Subcutaneous adipose tissue (tissue), 4 donors: Measurements from ENCODE around the gene PDE4B. TPM values are rescaled to one million over a fixed set of nuclear protein-coding genes. Genes with fewer than 3 reads are reported as not detected.

Source experiments
- CTCF ChIP-seq: fragments of 450-650 bp; IDR thresholded peaks from one replicate; pipeline ENCODE4 v1.5.1; 2016; ENCODE audit warnings: low read depth, mild to moderate bottlenecking, control low read depth, antibody characterized with exemption, moderate library complexity
- total RNA-seq, 4 donors: library from RNA; depleted of rRNA; stranded (reverse); fragments of >200 nt; gene quantifications; one replicate each; pipeline ENCODE4 v1.1.0, GENCODE V29; 2016

PDE4B gene
- total RNA-seq, result 10 to 100 TPM in 3 of 4 donors, 1 to 10 TPM in 1; 8.5 to 31.8 (median 15.5) TPM

DNA sequence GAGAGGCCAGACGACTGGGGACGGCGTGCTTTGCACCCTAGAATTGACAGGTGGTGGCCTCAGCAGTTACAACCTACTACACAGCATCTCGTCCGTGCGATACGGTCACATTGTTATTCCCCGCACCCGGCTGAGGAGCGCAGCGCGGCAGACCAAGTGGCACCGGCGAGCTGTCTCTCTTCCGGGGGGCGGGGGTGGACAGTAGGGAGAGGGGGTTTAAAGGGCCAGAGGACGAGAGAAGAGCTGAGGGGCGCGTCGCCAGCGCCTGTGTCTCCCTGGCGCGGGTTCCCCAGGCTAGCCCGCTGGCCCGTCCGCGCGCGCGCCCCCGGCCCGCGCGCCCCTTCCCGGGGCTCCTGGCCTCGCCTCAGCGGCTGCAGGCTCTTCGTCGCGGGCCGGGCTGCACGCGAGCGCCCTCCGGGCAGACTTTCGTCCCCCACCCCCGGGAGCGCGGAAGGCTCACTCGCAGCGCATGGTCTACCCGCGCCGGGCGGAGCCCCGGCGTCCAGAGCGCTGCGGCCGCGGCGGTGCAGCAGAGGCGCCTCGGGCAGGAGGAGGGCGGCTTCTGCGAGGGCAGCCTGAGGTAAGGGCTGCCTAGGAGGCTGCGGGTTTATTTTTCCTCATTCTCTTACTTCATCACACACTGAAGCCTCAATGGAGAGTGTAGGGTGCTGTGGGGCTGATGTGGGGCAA is at the start of gene PDE4B:
PDE4B (plus strand) TSS at position 227 of the 690 bp plus-strand sequence.
- no peak for TF ChIP-seq CTCF

- no peak for TF ChIP-seq CTCF
Observed at GRCh38 chr1:65744731-65745130, 48.0 kb upstream of the PDE4B start.

DNA sequence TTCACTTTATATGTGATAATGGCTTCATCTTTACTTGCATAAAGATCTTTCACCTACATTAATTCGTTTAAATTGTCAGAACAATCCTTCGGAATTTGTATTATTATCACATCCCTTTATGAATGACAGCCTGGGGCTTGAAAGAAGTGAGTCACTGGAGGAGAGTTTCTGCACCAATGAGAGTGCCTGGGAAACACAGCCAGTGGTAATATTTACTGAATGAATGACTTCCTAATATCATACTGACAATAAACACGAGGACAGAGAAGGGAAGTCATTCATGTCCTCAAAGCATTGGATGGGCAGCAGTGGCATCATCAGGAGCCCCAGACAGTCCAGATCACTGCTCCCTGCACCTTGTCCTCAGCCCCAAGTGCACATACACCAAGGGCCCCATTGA is 40.7 kb upstream of the PDE4B start:
- no peak for TF ChIP-seq CTCF

DNA sequence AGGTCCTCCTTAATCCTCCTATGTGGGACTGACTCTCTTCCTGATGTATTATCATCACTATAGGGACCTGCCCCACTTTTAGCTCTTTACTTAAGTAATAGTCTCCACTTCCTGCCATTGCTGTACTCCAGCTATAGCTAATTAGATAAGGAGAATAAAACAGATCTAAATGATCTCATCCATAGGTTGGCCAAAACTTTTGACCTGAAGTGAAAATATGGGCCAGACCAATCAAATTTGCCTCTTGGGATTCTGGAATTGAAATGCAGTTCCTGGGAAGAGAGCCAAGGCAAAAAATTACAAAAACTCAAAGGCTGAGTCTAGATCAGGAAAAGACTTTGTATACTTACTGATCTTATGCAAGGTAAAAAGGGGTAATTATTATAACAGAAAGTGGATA is 36.1 kb upstream of the PDE4B start:
- TF ChIP-seq CTCF, result no peak

GRCh38 chr1:65757531-65757930 is 35.2 kb upstream of the PDE4B start:
- TF ChIP-seq CTCF, result no peak

GRCh38 chr1:65758128-65758527 is 34.6 kb upstream of the PDE4B start:
- TF ChIP-seq CTCF, result no peak

DNA sequence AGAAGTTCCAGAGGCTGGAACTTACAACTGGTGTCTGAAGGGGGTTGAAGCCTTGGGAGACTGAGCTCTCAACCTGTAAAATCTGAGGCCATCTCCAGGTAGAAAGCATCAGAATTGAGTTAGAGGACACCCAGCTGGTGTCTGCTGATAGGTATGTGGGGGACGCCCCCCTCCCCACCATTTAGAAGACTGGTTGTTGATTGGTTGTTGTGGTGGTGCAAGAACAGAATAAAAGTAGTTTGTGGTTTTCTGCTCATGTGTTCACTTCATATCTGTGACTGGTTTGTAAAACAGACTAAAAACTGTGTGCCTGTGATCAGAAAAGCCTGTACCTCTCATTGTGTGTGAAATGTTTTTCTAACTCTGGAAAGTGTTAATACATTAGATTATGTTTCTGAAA is 33.2 kb upstream of the PDE4B start:
- no peak for TF ChIP-seq CTCF
